HG03060 (cell line): ENCODE results near the gene ABLIM3.
"Not testable (repeated sequence)": the region's sequence is repeated elsewhere in the genome, so short reads cannot be mapped to it uniquely, and the experiment has no call there.

Experiments used
- ATAC-seq: cut with Tn5 transposase; IDR thresholded peaks from one replicate; pipeline ENCODE4 v1.9.1; 2021; ENCODE audit warnings: low read depth, moderate number of reproducible peaks; ENCODE audit not compliant: unreplicated experiment

ABLIM3 gene

DNA sequence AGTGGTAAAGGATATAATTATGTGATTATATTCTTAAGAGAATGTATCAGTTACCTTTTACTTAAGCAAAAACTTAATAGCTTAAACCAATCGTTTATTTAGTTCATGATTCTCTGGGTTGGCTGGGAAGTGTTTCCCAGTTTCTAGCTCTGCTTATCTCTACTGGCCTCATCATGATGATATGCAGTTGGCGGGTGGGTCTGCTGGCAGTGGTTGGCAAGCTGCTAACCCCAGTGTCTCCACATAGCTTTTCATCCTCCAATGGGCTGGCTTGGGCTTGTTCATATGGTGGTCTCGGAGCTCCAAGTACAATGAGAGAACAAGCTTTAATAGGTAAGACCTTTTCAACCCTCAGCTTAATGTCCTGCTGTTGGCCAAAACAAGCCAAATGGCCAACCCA lies 43.8 kb downstream of the ABLIM3 start:
- ATAC-seq = no peak

DNA sequence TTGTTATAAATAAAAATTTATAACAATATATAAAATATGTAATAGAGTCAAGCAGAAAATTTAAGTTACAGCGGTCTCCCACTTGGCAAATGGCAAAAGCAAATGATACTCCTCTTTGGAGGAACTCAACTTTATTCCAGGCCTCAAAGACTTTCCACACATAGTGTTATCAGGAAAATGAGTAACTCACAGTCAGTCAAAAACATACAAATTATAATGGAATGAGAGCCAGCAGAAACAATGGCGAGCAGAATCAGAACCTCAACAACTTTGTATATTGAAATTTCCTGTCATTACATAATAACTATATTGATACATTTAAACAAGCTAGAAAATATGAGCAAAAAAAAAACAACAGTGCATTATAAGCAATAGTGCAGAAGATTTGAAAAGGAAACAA lies 45.2 kb downstream of the ABLIM3 start:
- ATAC-seq = no peak

DNA sequence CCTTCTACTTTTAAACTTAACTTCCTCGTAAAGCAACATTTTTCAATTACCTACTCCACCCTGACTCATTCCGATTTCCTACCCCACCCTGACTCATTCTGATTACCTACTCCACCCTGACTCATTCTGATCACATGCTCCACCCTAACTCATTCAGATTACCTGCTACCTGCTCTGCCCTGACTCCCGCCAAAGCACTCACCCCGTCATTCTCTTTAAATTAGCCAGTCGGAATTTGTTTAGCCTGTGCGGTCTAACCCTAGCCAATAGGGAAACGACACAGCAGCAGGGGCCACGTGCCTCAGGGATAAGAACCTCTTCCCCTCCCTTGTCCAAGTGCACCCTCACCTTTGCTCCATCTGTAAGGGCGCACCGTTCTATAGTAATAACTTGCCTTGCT lies 46.3 kb downstream of the ABLIM3 start:
- not testable (repeated sequence) for ATAC-seq

DNA sequence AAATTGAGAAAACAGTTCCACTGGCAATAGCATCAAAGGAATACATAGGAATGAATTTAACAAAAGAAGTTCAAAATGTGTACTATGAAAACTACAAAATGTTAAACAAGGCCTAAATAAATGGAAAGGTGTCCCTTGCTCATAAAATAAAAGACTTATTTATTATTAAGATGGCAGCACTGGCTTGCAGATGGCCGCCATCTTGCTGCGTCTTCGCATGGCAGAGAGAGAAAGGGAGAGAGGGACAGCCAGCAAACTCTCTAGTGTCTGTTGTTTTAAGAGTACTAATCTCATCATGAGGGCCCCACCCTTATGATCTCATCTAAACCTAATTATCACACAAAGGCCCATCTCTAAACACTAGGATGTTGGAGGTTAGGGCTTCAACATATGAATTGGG lies 47.1 kb downstream of the ABLIM3 start:
- no peak for ATAC-seq

DNA sequence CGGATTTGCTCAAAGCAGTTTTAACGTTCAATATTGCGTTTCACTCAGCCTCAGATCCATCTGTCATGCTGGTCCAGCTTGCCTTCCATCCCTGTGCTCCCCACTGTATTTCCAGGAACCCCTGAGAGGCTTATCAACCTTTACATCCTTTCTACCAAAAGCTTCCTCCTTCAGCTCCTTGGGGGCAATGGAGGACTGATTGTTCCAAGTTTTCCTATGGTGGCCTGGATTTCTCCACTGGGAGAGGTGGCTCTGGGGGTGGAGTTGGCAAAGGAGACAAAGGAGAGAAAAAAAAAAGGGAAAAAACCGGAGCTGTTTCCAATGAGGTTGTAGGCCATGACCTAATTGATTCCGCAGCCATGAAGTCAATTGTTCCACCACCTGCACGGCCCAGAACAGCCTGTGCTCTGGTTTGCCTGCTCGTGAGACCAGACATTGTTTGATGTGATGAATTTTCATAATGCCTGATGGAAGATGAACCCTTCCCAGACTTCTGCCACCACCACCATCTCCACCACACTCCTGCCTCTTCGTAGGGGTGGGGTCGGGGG lies 54.1 kb downstream of the ABLIM3 start:
- no peak for ATAC-seq

DNA sequence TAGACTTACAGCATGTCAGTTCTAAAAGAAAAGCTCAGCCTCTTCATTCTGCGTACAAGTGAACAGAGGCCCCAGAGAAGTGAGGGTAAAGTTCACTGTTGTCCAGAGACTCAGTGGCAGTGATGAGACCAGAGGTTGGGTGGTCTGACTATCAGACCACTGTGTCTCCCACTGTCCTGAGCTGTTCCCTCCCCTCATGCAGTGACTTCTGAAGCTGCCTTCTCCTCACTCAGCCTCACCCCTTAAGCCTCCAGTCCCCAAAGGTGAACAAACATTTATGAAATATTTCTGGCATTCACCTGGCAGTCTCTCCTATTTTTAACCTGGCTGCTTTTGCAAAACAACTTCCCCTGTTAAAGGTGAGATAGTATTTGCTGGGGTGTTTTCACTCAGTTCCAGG lies 54.7 kb downstream of the ABLIM3 start:
- no peak for ATAC-seq

DNA sequence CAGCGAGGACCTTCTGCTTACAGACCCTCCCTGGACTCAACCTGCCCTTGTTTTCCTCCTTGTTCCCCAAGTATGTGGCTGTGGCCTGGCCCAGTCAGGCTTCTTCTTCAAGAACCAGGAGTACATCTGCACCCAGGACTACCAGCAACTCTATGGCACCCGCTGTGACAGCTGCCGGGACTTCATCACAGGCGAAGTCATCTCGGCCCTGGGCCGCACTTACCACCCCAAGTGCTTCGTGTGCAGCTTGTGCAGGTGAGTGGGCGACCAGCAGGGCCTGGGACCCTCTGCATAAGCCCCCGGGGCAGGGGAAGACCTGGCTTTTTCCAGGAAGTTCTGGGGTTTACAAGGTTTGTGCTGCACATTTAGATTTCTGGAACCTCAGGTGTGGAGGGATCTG lies 56.9 kb downstream of the ABLIM3 start:
- no peak for ATAC-seq

DNA sequence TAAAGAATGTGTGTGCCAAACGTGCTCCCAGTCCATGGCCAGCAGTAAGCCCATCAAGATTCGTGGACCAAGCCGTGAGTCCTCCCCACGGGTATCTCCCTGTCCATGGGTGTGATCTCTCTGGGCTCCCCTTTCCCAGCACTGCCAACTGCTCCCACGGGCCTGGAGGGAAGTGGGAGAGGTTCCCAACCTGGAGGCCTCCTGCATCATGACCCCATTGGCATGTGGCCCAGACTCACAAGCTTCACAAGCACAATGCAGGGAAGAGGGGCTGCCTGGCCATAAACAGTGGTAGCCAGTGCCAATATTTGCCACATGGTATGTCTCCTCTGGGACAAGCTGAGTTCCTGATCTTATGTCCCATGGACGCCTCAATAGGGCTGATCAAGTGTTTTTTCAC lies 59.1 kb downstream of the ABLIM3 start:
- no peak for ATAC-seq

DNA sequence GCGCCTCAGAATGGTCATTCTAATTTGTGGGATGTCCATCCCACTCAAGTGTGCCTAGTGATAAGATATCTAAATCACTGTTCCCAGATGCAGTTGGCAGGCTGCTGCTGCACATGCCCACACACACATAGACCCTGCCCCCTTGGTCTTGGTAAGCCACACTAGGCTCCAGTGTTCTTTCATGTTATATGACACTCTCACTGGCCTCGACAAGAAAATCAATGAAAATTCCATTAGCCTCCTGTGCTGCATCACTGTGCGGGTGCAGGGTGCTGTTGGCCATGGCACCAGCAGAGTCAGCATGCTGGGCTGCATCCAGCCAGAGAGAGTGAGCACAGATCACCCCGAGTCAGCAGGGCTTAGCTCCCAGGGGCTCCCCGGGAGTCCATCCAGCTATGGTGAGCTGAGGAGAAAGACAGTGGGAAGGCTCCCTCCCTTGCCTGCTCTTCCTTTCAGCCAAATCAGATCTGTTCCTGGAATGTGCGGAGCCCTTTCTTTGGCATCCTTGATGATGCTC lies 59.9 kb downstream of the ABLIM3 start:
- ATAC-seq = no peak

DNA sequence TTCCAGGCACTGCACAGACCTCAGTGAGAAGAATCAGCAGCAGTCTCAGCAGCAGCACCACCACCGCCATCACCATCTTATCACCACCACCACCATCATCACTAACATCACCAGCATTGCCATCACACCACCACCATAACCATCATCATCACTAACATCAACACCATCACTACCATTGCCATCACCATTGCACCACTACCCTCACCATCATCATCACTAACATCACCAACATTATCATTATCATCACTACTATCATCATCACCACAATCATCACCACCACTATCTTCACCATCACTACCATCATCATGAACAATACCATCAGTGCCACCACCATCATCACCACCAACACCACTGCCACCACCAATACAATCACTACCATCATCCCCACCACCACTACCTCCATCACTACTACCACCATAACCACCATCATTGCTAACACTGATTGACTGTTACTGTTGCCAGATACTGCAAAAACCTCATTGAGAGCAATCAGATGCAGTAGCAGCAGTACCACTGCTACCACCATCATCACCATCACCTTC lies 61.7 kb downstream of the ABLIM3 start:
- ATAC-seq = no peak

DNA sequence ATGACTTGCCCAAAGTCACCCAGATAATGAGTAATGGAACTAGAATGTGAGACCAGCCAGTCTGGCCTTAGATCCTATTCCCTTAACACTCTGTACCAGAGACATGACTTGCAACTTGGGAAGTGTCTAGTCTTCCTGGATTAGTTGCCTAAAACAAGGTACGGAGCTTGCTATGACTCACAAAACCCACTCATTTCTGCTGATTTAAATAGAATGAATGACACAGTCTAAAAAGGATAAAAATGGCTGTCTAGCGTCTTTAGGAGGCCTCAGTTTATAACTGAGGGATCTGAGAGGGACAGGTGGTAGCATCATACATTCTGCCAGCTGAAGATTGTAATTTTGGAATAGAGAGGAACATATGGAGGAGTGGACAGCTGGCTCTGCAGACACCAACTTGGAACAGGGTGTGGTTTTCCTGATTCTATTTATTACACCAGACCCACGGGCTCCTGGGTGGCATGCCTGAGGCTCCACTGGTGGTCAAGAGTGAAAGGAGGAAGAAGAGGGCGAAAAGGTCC lies 62.7 kb downstream of the ABLIM3 start:
- no peak for ATAC-seq

DNA sequence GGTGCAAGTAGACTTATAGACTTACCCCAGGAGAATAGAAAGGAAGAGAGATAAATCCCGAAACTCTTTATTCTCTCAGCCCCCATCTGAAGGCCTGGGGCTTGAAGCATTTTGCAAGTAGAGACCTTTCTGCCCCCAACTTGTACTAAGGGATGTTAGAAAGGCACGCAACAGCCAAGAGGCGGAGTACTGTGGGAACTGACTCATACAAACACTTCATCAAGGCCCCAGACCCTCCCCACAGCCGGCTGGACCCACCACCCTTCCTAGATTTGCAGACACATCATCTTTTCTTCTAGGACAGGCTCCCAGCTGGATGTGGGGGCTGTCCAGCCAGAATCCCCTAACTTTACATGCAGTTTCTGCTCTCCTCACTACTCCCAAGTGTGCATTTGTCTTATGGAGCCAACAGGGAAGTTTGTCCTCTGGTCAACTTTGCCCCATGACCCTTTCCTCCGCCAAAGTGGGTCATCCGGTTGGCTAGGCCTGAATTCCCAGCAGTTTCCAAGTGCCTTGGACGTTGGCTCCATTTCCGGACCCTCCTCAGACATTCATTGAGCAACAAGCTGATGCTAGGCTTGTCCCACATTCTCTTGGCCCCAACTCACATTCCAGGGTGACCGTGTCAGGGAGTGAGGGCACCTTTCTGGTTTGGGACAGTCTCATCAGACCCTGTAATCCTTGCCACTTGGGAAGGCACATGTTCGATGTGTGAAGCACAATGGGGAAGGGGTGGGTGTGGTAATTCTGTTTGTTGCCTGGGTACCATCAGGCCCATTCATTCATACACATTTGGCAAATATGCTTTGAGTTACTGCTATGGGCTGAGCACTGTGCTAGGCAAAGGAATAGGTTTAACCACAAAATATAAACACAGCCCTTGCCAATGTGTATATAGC lies 64.6 kb downstream of the ABLIM3 start:
- no peak for ATAC-seq

DNA sequence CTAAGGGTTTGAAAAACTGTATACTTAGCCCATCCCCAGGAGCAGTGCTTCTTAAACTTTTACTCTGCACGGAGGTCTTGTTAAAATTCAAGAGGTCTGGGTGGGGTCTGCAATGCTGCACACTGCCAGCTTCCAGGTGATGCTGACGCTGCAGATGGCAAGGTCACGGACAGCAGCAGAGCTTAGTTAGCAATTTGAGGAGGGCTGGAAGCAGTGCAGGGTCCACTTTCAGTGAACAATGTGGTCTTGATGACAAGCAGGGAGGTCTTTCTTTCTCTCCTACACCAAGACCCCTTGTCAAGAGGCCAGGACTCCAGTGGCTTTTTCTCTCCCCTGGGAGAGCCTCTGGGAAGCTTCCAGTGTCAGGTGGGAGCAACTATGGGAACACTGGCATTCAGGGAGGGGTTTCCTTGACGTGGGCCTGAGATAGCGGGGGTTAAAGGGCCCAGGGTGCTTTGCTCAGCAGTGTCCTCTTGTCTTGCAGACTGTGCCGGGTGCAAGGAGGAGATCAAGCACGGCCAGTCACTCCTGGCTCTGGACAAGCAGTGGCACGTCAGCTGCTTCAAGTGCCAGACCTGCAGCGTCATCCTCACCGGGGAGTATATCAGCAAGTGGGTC lies 65.3 kb downstream of the ABLIM3 start:
- no peak for ATAC-seq

DNA sequence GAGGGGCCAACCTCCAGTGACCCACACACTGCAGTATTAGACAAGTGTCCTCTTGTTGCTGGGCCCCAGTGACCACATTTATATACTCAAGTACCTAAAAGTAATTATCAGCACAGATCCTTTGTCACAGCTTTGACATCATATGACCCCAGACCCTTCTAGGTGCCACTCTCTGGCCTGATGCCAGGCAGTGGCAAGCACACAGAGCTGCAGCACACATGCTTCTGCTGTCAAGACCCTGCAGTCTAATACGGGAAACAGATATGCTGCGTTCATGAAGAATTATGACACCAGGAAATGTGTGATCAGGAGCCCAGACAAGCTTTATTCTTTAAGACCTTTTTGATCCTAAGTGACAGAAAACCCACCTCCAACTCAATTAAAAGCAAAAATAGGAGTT lies 66.5 kb downstream of the ABLIM3 start:
- no peak for ATAC-seq

DNA sequence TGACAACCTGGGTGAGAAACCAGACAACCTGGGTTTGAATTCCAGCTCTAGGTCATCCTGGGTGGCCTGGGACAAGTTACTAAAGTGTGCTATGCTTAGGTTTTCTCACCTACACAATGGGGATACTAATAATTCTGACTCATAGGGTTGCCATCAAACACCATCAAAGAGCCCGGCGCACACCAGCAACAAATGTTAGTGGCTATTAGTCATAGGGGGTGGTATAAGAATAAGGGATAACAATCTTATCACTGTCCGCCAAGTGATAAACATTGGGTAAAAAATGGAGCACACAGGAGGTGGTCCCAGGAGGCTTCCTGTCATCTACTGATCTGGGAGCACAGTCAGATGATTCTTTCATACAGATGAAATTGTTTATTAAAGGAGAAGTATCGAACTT lies 68.9 kb downstream of the ABLIM3 start:
- ATAC-seq = no peak

DNA sequence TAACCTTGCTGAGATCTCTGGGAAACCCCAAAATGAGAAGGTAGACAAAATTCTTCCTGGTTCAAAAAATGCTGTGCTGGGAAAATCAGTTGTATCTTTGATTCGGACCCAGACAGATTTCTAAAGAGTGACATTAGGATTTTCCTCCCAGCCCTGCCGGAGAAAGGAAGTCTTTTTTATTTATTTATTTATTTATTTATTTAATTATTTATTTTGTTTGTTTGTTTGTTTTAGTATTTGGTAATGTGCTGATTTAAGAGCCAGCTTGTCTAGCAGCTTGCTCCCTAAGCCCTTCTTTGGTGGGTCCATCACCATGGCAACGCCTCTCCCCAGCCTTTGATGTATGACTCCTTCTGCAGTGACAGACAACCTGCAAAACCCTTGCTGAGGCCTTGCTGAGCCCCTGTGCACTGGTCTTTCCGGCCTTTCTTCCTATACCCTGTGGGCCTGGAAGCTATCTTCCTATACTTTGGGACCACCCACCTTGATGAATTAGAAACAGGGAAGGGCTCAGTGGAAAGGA lies 69.7 kb downstream of the ABLIM3 start:
- no peak for ATAC-seq

DNA sequence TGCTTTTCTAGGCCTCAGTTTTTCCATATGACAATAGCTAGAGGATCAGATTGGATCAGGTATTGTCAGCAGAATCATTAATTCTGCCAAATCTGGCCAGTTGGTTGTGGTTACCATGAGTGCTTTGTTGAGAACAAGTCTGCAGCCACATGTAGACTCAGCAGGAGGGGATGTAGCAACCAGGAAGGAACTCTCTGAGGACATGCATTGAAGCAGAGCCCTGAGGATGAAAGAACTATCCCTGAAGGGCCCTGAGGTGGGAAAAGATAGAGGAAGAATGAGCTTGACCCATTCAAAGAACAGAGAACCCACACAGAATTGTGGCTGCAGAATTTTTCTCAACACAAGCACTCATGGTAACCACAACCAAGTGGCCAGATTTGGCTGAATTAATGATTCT lies 70.3 kb downstream of the ABLIM3 start:
- no peak for ATAC-seq

DNA sequence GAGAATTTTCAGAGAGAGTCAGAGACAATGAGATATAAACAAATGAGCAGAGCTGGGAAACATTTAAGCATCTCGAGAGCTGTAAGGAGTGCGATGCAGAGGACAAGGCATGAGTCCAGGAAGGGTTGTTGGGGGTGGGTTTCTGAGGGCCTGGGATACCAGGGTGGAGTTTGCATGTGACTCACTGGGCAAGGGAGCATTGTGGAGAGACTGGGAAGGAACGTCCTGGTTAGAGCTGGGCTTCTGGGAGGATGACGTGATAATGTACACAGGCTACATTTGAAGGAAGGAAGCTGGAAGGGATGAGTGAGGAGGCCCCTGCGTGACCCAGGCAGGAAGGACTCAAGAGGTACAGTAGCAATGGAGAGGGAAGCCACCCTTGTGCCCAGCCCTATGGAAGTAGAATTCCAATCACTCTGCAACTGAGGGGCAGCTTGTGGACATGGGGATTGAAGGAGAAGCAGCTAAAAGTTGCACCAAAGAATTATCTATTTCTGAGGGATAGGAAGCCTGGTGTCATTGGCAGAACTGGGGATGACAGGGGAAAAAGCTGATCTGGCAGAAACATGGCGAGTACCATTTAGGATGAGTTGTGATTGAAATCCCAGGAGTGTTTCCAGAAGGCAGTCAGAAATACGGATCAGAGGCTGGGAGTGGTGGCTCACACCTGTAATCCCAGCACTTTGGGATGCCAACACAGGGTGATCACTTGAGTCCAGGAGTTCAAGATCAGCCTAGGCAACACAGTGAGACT lies 71.1 kb downstream of the ABLIM3 start:
- no peak for ATAC-seq

DNA sequence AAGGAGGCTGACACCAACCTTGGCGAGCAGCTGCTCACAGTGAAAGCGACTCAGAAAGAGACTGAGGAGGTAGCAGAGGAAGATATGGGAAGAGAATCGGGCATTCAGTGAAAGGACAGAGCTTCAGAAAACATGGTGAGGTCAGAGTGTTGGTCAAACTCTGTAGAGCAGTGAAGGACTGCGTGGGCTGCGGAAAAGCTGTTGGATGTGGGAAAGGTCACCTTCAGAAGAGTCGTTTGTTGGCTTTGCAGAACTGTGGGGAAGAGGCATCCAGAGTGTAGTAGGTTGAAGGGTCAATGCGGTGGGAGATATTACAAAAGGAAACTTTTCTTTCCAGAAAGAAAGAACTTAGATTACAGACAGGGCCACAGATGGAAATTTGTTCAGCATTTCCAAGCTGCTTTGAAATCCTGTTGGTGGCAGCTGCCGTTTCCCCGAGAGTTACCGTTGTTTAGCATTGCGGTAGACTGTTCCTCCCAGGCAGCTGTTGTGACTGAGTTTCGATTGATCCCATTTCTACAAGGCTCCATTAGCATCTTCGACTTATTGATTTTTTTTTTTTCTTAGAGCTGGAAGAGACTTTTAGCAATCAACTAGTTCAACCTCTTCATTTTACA lies 72.1 kb downstream of the ABLIM3 start:
- no peak for ATAC-seq
